BJ (cell line): ENCODE data around the gene NLGN1. TPM values are rescaled to one million over a fixed set of nuclear protein-coding genes. Genes with fewer than 3 reads are reported as not detected.

Source experiments
- CTCF ChIA-PET: fragments of 350-600 bp; formaldehyde crosslinking; extraction: SDS; loops from one replicate; lab custom pipeline; 2021; ENCODE audit warnings: antibody characterized with exemption, inconsistent platforms; lab: Yijun Ruan, JAX
- POLR2A ChIA-PET: fragments of 300-600 bp; sonication (Branson Sonifier 250); formaldehyde crosslinking; extraction: SDS; loops from one replicate; lab custom pipeline; 2021; ENCODE audit warnings: antibody characterized with exemption; lab: Charles Lee
- DNase-seq: peaks from one replicate; pipeline ENCODE4 v3.0.0-alpha.2; 2011; ENCODE audit warnings: low read depth
- H3K27me3 ChIP-seq: 2 replicates; pipeline ENCODE4 v1.6.0; 2011; ENCODE audit warnings: low read length; ENCODE audit not compliant: control insufficient read depth, insufficient read depth
- H3K36me3 ChIP-seq: 2 replicates; pipeline ENCODE4 v1.5.1; 2011; ENCODE audit warnings: low read length; ENCODE audit not compliant: control insufficient read depth, insufficient read depth
- H3K4me3 ChIP-seq: 2 replicates; pipeline ENCODE4 v1.5.1; 2011; ENCODE audit warnings: low read depth, mild to moderate bottlenecking, control low read depth, low read length
- polyA plus RNA-seq: library from polyadenylated mRNA; depleted of rRNA; stranded (reverse); fragments of >200 nt; gene quantifications from 2 replicates; pipeline ENCODE4 v1.2.3, GENCODE V29; 2011
- TF ChIP-seq, protein P1 (sequence below): IDR thresholded peaks from 2 replicates; pipeline ENCODE4 v1.5.1; 2011; ENCODE audit warnings: low read depth, mild to moderate bottlenecking, control low read depth, inconsistent platforms, low read length, moderate library complexity; ENCODE audit not compliant: insufficient read depth

Gene NLGN1
- polyA plus RNA-seq, 1 experiment, result 15.5 TPM

DNA sequence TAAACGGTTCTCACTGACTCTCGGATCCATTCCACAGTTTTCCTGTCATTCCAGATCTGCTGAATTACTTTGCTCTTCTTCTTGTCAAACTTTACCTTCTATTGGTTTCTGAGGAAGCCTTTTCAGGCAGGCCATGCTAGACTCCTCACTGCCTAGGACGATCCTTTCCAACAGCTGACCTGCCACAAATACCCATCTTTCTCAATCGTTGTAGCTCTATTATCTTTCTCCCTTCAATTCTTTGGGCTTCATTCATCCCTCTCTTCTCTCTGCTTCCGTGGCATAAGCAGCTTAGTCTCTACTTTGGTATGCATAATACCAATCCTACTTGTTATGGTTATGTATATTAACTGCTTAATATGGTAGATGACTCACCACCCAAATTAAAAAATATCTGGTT lies 421.8 kb downstream of the NLGN1 start:
- CTCF ChIA-PET, result no interaction called here
- TF ChIP-seq, protein P1, sequence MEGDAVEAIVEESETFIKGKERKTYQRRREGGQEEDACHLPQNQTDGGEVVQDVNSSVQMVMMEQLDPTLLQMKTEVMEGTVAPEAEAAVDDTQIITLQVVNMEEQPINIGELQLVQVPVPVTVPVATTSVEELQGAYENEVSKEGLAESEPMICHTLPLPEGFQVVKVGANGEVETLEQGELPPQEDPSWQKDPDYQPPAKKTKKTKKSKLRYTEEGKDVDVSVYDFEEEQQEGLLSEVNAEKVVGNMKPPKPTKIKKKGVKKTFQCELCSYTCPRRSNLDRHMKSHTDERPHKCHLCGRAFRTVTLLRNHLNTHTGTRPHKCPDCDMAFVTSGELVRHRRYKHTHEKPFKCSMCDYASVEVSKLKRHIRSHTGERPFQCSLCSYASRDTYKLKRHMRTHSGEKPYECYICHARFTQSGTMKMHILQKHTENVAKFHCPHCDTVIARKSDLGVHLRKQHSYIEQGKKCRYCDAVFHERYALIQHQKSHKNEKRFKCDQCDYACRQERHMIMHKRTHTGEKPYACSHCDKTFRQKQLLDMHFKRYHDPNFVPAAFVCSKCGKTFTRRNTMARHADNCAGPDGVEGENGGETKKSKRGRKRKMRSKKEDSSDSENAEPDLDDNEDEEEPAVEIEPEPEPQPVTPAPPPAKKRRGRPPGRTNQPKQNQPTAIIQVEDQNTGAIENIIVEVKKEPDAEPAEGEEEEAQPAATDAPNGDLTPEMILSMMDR, result no peak
- H3K27me3 ChIP-seq, result no peaks in the 10 kb centered on the region
- H3K36me3 ChIP-seq, result no peaks in the 10 kb centered on the region
- no peak overlapping the region for H3K4me3 ChIP-seq
- no peak for DNase-seq
- POLR2A ChIA-PET, result no interaction called here

DNA sequence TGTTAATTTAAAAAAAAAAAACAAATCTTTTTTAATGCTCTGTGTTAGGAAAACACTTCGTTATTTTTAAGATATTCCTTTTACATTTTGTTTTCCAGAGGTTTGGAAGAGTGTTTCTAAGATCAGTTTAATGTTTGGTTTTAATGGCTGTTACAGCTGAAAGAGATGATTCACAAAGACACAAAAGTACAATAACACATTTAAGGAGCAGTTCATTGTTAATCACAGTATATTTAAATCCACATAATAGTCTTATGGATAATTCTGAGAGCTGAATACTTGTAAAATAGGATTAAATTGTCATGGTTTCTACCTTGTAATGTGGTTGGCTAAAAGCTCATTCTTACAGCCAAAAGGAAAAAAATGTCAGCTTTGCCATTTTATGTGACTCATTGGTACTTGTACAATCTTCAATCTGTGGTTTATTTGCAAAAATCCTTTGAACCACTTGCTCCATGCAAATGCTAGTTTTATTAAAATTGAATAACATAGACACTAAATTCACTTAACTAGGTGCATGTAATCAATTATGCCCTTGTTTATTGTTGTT lies 426.4 kb downstream of the NLGN1 start:
- ChIA-PET POLR2A (no interaction called here), CTCF (no interaction called here)
- no peak overlapping the region for H3K4me3 ChIP-seq
- H3K36me3 ChIP-seq, result no peaks in the 10 kb centered on the region
- TF ChIP-seq, protein P1, result no peak
- H3K27me3 ChIP-seq, result no peaks in the 10 kb centered on the region
- DNase-seq, result no peak

DNA sequence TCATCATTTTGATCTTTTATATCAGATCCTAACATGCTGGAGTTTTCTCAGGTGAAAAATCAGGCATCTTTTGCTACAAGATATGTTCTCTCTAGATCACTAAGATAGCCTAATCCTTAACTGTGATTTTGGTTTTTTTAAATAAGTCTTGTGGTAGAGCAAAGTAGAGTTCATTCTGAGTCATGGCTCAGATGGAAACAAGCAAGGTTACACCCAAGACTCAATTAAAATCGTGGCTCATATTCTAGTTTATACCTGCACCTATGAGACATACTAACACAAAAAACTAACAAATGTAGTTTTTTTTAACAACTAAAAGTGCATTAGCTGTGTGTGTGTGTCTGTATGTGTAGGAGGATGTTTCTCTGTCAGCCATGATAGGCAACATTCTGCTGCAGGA lies 428.2 kb downstream of the NLGN1 start:
- CTCF ChIA-PET, result interaction anchor here (1.0 kb wide), 1 partner anchor 24 kb away, joined by 3 read pairs; no protein-coding TSS in a partner anchor

DNA sequence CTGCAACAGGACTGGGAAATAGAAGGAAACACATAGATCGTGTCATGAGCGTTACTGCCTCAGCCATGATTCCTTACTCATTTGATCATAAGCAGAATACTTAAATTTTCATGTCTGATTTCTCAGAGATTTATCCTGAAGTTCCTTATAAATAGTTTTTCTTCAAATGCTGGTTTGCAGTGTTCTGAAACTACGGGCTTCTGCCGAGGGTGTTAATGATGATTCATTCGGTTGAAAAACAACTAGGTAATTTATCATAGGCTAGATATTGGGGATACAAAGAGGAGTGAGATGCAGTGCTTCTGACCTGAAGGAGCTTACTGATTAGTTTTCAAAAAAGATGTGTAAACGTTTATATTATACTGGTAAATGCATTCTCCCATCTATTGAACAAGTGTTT lies 428.9 kb downstream of the NLGN1 start:
- ChIA-PET POLR2A (no interaction called here), CTCF (no interaction called here)
- TF ChIP-seq, protein P1, result no peak
- H3K4me3 ChIP-seq, result no peak overlapping the region
- no peak for DNase-seq
- no peaks in the 10 kb centered on the region for H3K36me3 ChIP-seq
- no peaks in the 10 kb centered on the region for H3K27me3 ChIP-seq

More for the DNA sequence above, 428.2 kb downstream of the NLGN1 start:
- no peak for DNase-seq
- no peak overlapping the region for H3K4me3 ChIP-seq
- no peaks in the 10 kb centered on the region for H3K36me3 ChIP-seq
- H3K27me3 ChIP-seq, result no peaks in the 10 kb centered on the region
- POLR2A ChIA-PET, result no interaction called here
- TF ChIP-seq, protein P1, result no peak

DNA sequence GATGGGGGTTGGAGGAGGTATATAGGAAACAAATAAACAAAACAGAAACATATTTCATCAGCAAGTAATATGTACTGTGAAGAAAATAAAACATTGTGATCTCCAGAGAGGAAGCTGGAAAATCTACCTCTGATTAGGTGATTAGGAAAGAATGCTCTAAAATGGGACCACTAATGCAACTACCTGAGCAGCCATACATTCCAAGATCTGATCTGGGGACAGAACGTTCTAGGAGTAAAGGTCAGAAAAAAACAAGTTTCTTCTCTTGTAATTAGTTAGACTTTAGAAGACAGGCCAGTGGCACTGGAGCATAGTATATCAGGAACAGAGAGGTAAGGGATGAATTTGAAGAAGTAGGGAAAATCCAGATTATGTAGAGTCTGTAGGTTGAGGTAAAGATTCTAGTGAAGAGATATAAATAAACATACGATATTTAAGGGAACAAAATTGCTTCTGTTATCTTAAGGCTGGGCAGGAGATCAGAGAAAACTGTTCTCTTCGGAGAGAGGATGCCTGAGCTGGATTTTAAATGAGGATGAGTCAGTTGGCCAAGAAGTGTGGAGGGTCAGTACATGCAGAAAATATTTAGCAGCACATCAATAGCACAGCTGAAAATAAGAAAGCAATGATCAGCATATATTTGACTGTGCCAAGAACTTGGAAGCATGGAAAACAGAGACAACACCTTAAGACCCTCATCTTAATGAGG lies 429.5 kb downstream of the NLGN1 start:
- TF ChIP-seq, protein P1, result no peak
- Histone ChIP-seq H3K27me3 (no peaks in the 10 kb centered on the region), H3K4me3 (no peak overlapping the region), H3K36me3 (no peaks in the 10 kb centered on the region)
- CTCF ChIA-PET, result no interaction called here
- no peak for DNase-seq
- POLR2A ChIA-PET, result interaction anchor here (0.7 kb wide), 1 partner anchor 58 kb away, joined by 5 read pairs; no protein-coding TSS in a partner anchor
